Measurements from ENCODE around the gene NSG1. TPM values are rescaled to one million over a fixed set of nuclear protein-coding genes. Genes with fewer than 3 reads are reported as not detected.

Gene NSG1
- total and polyA plus RNA-seq, 2 of the 13 experiments (the other 11 are each of a cell fraction or from before 2014, with no cell fraction given): not detected

DNA sequence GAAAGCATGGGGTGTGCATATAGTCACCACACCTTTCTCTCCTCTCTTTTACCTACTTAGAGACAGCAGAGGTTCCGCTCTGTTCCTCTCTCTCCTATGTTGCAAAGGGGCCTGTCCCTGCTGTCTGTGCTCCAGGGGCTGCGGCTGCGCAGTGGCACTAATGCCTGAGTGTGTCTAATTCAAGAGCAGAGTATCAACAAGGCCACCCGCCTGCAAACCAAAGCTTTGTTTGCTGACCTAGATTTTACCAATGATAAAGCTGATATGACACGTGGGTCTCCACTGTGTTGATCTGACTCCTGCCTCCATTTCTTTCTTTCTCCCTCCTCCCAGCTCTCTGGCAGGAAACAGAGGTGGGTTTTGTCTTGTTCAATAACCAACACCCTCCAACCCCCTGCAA is 74.9 kb downstream of the NSG1 start (continued):
- TF ChIP-seq, protein P1, sequence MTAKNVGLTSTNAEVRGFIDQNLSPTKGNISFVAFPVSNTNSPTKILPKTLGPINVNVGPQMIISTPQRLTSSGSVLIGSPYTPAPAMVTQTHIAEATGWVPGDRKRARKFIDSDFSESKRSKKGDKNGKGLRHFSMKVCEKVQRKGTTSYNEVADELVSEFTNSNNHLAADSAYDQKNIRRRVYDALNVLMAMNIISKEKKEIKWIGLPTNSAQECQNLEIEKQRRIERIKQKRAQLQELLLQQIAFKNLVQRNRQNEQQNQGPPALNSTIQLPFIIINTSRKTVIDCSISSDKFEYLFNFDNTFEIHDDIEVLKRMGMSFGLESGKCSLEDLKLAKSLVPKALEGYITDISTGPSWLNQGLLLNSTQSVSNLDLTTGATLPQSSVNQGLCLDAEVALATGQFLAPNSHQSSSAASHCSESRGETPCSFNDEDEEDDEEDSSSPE (CRISPR knock-in tag; IDR thresholded peaks at IDR 0.05): 0 out of 2 replicates have a peak, but pooled peaks have one; percentile 27
- TF ChIP-seq GZF1 (CRISPR knock-in tag; IDR thresholded peaks at IDR 0.05) (no peak), TEAD2 (CRISPR knock-in tag; IDR thresholded peaks at IDR 0.05) (no peak), REPIN1 (CRISPR knock-in tag; IDR thresholded peaks at IDR 0.05; ENCODE audit: borderline replicate concordance, low read depth) (no peak), ARID4A (CRISPR knock-in tag; IDR thresholded peaks at IDR 0.05; ENCODE audit: borderline replicate concordance) (0 out of 2 replicates have a peak, but pooled peaks have one; percentile 51), ZNF431 (CRISPR knock-in tag; IDR thresholded peaks at IDR 0.05; ENCODE audit: borderline replicate concordance, low read depth) (no peak), XRCC5 (optimal IDR thresholded peaks at IDR 0.05; ENCODE audit: low read length) (no peak), ZNF724P (CRISPR knock-in tag; IDR thresholded peaks at IDR 0.05; ENCODE audit: borderline replicate concordance) (no peak), PHF20 (CRISPR knock-in tag; IDR thresholded peaks at IDR 0.05) (no peak), SNAI1 (CRISPR knock-in tag; IDR thresholded peaks at IDR 0.05; ENCODE audit: borderline replicate concordance) (no peak), KLF12 (CRISPR knock-in tag; IDR thresholded peaks at IDR 0.05; ENCODE audit: borderline replicate concordance) (no peak), SOX13 (IDR thresholded peaks at IDR 0.05) (no peak), SOX13 (CRISPR knock-in tag; conservative IDR thresholded peaks at IDR 0.05 in 1 of 2, IDR thresholded peaks at IDR 0.05 in 1 of 2) (peak in 1 of 2 experiments; percentile 78; a peak in 2 of 4 replicates), TP53 (CRISPR knock-in tag; conservative IDR thresholded peaks at IDR 0.05) (no peak), SOX6 (IDR thresholded peaks at IDR 0.05) (no peak), SOX6 (CRISPR knock-in tag; IDR thresholded peaks at IDR 0.05) (peak; percentile 79), FOXO1 (CRISPR knock-in tag; IDR thresholded peaks at IDR 0.05) (peak; percentile 60; the same call in 1 of the 2 replicates), RXRB (CRISPR knock-in tag; IDR thresholded peaks at IDR 0.05; ENCODE audit: borderline replicate concordance) (peak; percentile 78), ARID5B (CRISPR knock-in tag; IDR thresholded peaks at IDR 0.05) (peak; percentile 84), MXD4 (CRISPR knock-in tag; IDR thresholded peaks at IDR 0.05) (0 out of 2 replicates have a peak, but pooled peaks have one; percentile 58), ZNF543 (CRISPR knock-in tag; IDR thresholded peaks at IDR 0.05) (no peak), SRSF9 (IDR thresholded peaks at IDR 0.05; ENCODE audit: borderline replicate concordance, insufficient read depth, low read depth, low read length, poor library complexity, severe bottlenecking) (no peak)

Measured in HepG2 (cell line).